Heart left ventricle (tissue), 13 donors: Measurements from ENCODE around the gene GFI1B.

Experiments
- POLR2A ChIP-seq, 2 donors: fragments of 450-650 bp; IDR thresholded peaks; one replicate each; pipeline ENCODE4 v1.6.1; 2017; ENCODE audit warnings: antibody characterized with exemption in 2 of 2, mild to moderate bottlenecking in 2 of 2, moderate library complexity in 2 of 2
- TF ChIP-seq, protein P1 (sequence below), 12 donors: fragments of 200-600 bp; sonication (generic) in 4 of 12; IDR thresholded peaks; one replicate each; pipeline versions ENCODE4 v1.5.0 to v1.8.0; 2018 to 2022; ENCODE audit warnings: antibody characterized with exemption in 12 of 12, mild to moderate bottlenecking in 5 of 12
- donor health status: ischemic (EF 13 %, LVEDD 7.1; RV severe dilation, severe dysfunction).
- donor health status: DM: no; HTN: yes; CAD: no.
- donor health status: DM: no; HTN: no; CAD: no.
- donor health status: ischemic (EF 25% LVEDD 6.9; RV normal size, moderate dysfunction).
- donor health status: ischemic (EF 25% LVEDD 5.7; RV mildly dilated, moderate dysfunction).
- donor health status: ischemic (EF 35%, LVEDD 5.7; RV mildly dilated, moderate dysfunction).
- donor health status: nonischemic (EF 11% LVEDD 7.7; RV severe dilation, severe dysfunction).
- donor health status: DM: yes; HTN: yes; CAD: no.
- donor health status: PGD.
- donor health status: ischemic (EF 29% LVEDD 5.4; RV normal size, mild dysfunction).
- donor health status: nonischemic (EF 23%, LVEDD 6.1; RV moderate dilation, normal function).

DNA sequence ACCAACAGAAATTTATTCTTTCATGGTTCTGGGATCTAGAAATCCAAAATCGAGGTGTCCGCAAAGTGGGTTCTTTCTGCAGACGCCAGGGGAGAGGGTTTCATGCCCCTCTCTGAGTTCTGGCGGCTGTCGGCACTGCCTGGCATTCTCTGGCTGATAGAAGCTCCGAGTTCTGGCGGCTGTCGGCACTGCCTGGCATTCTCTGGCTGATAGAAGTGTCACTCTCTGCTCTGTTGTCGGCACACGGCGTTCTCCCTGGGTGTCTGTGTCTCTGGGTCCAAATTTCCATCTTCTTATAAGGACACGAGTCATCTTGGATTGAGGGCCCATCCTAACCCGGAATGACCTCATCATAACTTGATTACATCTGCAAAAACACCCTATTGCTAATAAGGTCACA lies 7.6 kb downstream of the GFI1B start:
- TF ChIP-seq, protein P1, sequence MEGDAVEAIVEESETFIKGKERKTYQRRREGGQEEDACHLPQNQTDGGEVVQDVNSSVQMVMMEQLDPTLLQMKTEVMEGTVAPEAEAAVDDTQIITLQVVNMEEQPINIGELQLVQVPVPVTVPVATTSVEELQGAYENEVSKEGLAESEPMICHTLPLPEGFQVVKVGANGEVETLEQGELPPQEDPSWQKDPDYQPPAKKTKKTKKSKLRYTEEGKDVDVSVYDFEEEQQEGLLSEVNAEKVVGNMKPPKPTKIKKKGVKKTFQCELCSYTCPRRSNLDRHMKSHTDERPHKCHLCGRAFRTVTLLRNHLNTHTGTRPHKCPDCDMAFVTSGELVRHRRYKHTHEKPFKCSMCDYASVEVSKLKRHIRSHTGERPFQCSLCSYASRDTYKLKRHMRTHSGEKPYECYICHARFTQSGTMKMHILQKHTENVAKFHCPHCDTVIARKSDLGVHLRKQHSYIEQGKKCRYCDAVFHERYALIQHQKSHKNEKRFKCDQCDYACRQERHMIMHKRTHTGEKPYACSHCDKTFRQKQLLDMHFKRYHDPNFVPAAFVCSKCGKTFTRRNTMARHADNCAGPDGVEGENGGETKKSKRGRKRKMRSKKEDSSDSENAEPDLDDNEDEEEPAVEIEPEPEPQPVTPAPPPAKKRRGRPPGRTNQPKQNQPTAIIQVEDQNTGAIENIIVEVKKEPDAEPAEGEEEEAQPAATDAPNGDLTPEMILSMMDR (IDR thresholded peaks at IDR 0.05) = no peak
- no peak for TF ChIP-seq POLR2A (IDR thresholded peaks at IDR 0.05)
